GM23338 (cell line): ENCODE measurements around the gene TRIP10. TPM values are rescaled to one million over a fixed set of nuclear protein-coding genes. Genes with fewer than 3 reads are reported as not detected.

Source experiments
- ATAC-seq: fragments of 200-7000 bp; cut with Tn5 transposase; 3 replicates; pipeline ENCODE4 v1.9.1; 2020
- DNase-seq: peaks from one replicate; pipeline ENCODE4 v3.0.0-alpha.2; 2015; ENCODE audit warnings: low spot score
- H2AFZ ChIP-seq: fragments of 200-600 bp; sonication (generic); 2 replicates; pipeline ENCODE4 v1.8.0; 2016; ENCODE audit warnings: antibody characterized with exemption, mild to moderate bottlenecking, moderate library complexity
- H3F3A ChIP-seq: fragments of 200-600 bp; sonication (generic); replicated peaks from 2 replicates; pipeline ENCODE4 v1.8.0; 2017; ENCODE audit warnings: antibody characterized with exemption, mixed run types, low read depth
- H3K27ac ChIP-seq: fragments of 200-600 bp; sonication (generic); 2 replicates; pipeline ENCODE4 v1.6.1; 2016; ENCODE audit warnings: low read depth
- H3K27me3 ChIP-seq: fragments of 200-600 bp; sonication (generic); 2 replicates; pipeline ENCODE4 v1.8.0; 2016; ENCODE audit warnings: mild to moderate bottlenecking, mixed run types, moderate library complexity; ENCODE audit not compliant: insufficient read depth
- H3K36me3 ChIP-seq: fragments of 200-600 bp; sonication (generic); 2 replicates; pipeline ENCODE4 v1.8.0; 2016; ENCODE audit warnings: mild to moderate bottlenecking; ENCODE audit not compliant: insufficient read depth
- H3K4me1 ChIP-seq: fragments of 200-600 bp; sonication (generic); 2 replicates; pipeline ENCODE4 v1.8.0; 2016; ENCODE audit warnings: mild to moderate bottlenecking, moderate library complexity; ENCODE audit not compliant: insufficient read depth
- H3K4me2 ChIP-seq: fragments of 200-600 bp; sonication (generic); 2 replicates; pipeline ENCODE4 v1.7.1; 2017; ENCODE audit warnings: mixed run types
- H3K4me3 ChIP-seq: fragments of 200-600 bp; sonication (generic); 2 replicates; pipeline ENCODE4 v1.6.1; 2016; ENCODE audit warnings: mixed run types
- H3K79me2 ChIP-seq: fragments of 200-600 bp; sonication (generic); replicated peaks from 2 replicates; pipeline ENCODE4 v1.8.0; 2017; ENCODE audit warnings: mild to moderate bottlenecking; ENCODE audit not compliant: insufficient read depth
- H3K9me2 ChIP-seq: fragments of 200-600 bp; sonication (generic); 2 replicates; pipeline ENCODE4 v1.8.0; 2017; ENCODE audit not compliant: insufficient read depth
- H4K20me1 ChIP-seq: fragments of 200-600 bp; sonication (generic); replicated peaks from 2 replicates; pipeline ENCODE4 v1.8.0; 2017; ENCODE audit warnings: mild to moderate bottlenecking; ENCODE audit not compliant: insufficient read depth
- H3K27ac Mint-ChIP-seq: 2 replicates; pipeline ENCODE4 v1.8.0; 2020; ENCODE audit warnings: inconsistent platforms, mild to moderate bottlenecking, moderate library complexity, mixed read lengths
- H3K27me3 Mint-ChIP-seq: 3 replicates; pipeline ENCODE4 v1.8.0; 2022; ENCODE audit warnings: low read depth, mild to moderate bottlenecking, moderate library complexity, mixed read lengths, inconsistent platforms; ENCODE audit not compliant: insufficient read depth, poor library complexity
- H3K36me3 Mint-ChIP-seq: 3 replicates; pipeline ENCODE4 v1.8.0; 2021; ENCODE audit warnings: low read depth, mild to moderate bottlenecking, inconsistent platforms, moderate library complexity, mixed read lengths
- H3K4me1 Mint-ChIP-seq: 3 replicates; pipeline ENCODE4 v1.8.0; 2020; ENCODE audit warnings: mild to moderate bottlenecking, inconsistent platforms, mixed read lengths
- H3K4me3 Mint-ChIP-seq: 3 replicates; pipeline ENCODE4 v1.8.0; 2021; ENCODE audit warnings: moderate library complexity, mild to moderate bottlenecking, inconsistent platforms, mixed read lengths
- H3K9me3 Mint-ChIP-seq: 3 replicates; pipeline ENCODE4 v1.8.0; 2020; ENCODE audit warnings: moderate library complexity, mild to moderate bottlenecking, inconsistent platforms, mixed read lengths
- EZH2 ChIP-seq: fragments of 200-600 bp; sonication (generic); IDR thresholded peaks from one replicate; pipeline ENCODE4 v1.8.0; 2017; ENCODE audit warnings: antibody characterized with exemption, mild to moderate bottlenecking, low read depth; ENCODE audit not compliant: unreplicated experiment
- JUNB ChIP-seq: IDR thresholded peaks from one replicate; pipeline ENCODE4 v1.6.1; 2016; ENCODE audit warnings: antibody characterized with exemption; ENCODE audit not compliant: unreplicated experiment
- ZNF331 ChIP-seq: fragments of 250-450 bp; sonication (Bioruptor Pico); IDR thresholded peaks from 2 replicates; pipeline ENCODE4 v1.5.0; 2020; ENCODE audit warnings: low read depth, mild to moderate bottlenecking, moderate library complexity
- polyA plus RNA-seq: library from polyadenylated mRNA; unstranded; fragments of >200 nt; fragmentation: Nextera tagmentation; extraction: Ambion mirVana; gene quantifications from 2 replicates; pipeline ENCODE4 v1.2.1, GENCODE V29; 2016
- total RNA-seq: library from RNA; depleted of rRNA; stranded (reverse); fragments of >200 nt; shearing (Covaris generic); gene quantifications from 2 replicates; pipeline ENCODE4 v1.2.3, GENCODE V29; 2014
- TF ChIP-seq, protein P1 (sequence below): fragments of 250-450 bp; sonication (Bioruptor Pico); IDR thresholded peaks from 2 replicates; pipeline ENCODE4 v1.5.0; 2020; ENCODE audit warnings: mild to moderate bottlenecking, moderate library complexity
- TF ChIP-seq, protein P2 (sequence below): IDR thresholded peaks from 2 replicates; pipeline ENCODE4 v1.6.1; 2016; ENCODE audit warnings: antibody characterized with exemption

Gene TRIP10
- total and polyA plus RNA-seq, 2 experiments from 2014 or later = 56.8 to 68.5 TPM

DNA sequence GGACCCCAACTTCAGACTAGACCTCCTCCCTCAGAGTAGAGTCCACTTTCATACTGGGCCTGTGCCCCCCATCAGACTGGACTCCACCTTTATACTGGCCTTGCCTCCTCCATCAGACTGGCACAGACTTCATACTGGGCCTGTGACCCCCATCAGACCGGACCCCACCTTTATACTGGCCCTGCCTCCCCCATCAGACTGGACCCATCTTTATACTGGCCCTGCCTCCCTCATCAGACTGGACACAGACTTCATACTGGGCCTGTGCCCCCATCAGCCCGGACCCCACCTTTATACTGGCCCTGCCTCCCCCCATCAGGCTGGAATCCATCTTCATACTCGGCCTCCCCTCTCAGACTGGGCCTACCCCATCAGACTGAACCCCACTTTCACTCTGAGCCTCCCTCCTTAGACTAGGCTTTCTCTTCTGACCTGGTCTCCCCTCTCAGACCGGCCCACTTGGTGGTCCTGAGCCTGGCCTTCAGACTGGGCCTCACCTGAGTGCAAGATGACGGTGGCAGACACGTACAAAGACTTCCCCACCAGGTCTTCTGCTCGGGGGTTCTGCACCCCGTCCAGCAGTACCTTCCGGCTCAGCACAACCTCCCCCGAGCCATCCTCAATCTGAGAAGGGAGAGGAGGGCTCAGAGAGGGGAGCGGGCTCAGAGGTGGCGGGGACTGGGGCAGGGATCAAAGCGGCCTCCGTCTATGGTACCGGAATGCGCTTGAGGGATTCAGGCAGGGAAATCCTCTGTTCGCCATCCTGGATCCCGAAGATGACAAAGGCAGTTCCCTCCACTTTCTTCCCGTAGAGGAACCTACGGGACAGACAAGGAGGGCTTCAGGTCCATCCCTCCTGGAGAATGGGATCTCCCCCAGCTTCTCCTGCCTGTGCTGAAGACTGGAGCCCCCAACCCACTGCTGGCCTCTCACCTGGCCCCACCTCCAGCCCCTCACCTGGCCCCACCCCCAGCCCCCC lies 26.5 kb upstream of the TRIP10 start (continued):
- TF ChIP-seq, protein P1, sequence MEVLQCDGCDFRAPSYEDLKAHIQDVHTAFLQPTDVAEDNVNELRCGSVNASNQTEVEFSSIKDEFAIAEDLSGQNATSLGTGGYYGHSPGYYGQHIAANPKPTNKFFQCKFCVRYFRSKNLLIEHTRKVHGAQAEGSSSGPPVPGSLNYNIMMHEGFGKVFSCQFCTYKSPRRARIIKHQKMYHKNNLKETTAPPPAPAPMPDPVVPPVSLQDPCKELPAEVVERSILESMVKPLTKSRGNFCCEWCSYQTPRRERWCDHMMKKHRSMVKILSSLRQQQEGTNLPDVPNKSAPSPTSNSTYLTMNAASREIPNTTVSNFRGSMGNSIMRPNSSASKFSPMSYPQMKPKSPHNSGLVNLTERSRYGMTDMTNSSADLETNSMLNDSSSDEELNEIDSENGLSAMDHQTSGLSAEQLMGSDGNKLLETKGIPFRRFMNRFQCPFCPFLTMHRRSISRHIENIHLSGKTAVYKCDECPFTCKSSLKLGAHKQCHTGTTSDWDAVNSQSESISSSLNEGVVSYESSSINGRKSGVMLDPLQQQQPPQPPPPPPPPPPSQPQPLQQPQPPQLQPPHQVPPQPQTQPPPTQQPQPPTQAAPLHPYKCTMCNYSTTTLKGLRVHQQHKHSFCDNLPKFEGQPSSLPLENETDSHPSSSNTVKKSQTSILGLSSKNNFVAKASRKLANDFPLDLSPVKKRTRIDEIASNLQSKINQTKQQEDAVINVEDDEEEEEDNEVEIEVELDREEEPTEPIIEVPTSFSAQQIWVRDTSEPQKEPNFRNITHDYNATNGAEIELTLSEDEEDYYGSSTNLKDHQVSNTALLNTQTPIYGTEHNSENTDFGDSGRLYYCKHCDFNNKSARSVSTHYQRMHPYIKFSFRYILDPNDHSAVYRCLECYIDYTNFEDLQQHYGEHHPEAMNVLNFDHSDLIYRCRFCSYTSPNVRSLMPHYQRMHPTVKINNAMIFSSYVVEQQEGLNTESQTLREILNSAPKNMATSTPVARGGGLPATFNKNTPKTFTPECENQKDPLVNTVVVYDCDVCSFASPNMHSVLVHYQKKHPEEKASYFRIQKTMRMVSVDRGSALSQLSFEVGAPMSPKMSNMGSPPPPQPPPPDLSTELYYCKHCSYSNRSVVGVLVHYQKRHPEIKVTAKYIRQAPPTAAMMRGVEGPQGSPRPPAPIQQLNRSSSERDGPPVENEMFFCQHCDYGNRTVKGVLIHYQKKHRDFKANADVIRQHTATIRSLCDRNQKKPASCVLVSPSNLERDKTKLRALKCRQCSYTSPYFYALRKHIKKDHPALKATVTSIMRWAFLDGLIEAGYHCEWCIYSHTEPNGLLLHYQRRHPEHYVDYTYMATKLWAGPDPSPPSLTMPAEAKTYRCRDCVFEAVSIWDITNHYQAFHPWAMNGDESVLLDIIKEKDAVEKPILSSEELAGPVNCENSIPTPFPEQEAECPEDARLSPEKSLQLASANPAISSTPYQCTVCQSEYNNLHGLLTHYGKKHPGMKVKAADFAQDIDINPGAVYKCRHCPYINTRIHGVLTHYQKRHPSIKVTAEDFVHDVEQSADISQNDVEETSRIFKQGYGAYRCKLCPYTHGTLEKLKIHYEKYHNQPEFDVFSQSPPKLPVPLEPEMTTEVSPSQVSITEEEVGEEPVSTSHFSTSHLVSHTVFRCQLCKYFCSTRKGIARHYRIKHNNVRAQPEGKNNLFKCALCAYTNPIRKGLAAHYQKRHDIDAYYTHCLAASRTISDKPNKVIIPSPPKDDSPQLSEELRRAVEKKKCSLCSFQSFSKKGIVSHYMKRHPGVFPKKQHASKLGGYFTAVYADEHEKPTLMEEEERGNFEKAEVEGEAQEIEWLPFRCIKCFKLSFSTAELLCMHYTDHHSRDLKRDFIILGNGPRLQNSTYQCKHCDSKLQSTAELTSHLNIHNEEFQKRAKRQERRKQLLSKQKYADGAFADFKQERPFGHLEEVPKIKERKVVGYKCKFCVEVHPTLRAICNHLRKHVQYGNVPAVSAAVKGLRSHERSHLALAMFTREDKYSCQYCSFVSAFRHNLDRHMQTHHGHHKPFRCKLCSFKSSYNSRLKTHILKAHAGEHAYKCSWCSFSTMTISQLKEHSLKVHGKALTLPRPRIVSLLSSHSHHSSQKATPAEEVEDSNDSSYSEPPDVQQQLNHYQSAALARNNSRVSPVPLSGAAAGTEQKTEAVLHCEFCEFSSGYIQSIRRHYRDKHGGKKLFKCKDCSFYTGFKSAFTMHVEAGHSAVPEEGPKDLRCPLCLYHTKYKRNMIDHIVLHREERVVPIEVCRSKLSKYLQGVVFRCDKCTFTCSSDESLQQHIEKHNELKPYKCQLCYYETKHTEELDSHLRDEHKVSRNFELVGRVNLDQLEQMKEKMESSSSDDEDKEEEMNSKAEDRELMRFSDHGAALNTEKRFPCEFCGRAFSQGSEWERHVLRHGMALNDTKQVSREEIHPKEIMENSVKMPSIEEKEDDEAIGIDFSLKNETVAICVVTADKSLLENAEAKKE (CRISPR knock-in tag) = no peak
- no peak for TF ChIP-seq EZH2
- no peak for TF ChIP-seq ZNF331 (CRISPR knock-in tag)
- no peak for TF ChIP-seq JUNB

- no peak overlapping the region for H3K4me3 ChIP-seq
- Mint-ChIP-seq H3K27me3 (peaks cover 20% of the 10 kb centered on the region), H3K4me3 (no peak overlapping the region), H3K9me3 (peaks cover 88% of the 10 kb centered on the region), H3K36me3 (peaks cover 36% of the 10 kb centered on the region), H3K27ac (no peak overlapping the region), H3K4me1 (no peaks in the 10 kb centered on the region; the same call in 2 of the 3 replicates)
- H3K79me2 ChIP-seq = no peaks in the 10 kb centered on the region
- no peaks in the 10 kb centered on the region for H4K20me1 ChIP-seq
- ATAC-seq = no peak
- no peak for DNase-seq
- no peak overlapping the region for H3K27ac ChIP-seq
- H3K4me1 ChIP-seq = peaks cover 2% of the 10 kb centered on the region; the same call in 1 of the 2 replicates
- no peaks in the 10 kb centered on the region for H3K36me3 ChIP-seq
- peaks cover 21% of the 10 kb centered on the region for H3K27me3 ChIP-seq
- H3K9me2 ChIP-seq = no peaks in the 10 kb centered on the region
- no peak overlapping the region for H2AFZ ChIP-seq
- peaks cover 8% of the 10 kb centered on the region for H3F3A ChIP-seq
- no peak overlapping the region for H3K4me2 ChIP-seq
- TF ChIP-seq, protein P2, sequence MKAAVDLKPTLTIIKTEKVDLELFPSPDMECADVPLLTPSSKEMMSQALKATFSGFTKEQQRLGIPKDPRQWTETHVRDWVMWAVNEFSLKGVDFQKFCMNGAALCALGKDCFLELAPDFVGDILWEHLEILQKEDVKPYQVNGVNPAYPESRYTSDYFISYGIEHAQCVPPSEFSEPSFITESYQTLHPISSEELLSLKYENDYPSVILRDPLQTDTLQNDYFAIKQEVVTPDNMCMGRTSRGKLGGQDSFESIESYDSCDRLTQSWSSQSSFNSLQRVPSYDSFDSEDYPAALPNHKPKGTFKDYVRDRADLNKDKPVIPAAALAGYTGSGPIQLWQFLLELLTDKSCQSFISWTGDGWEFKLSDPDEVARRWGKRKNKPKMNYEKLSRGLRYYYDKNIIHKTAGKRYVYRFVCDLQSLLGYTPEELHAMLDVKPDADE = no peak
Observed at GRCh38 chr19:6713773-6714692, 25.4 kb upstream of the TRIP10 start.
